ENCODE measurements around the gene RWDD1. TPM values are rescaled to one million over a fixed set of nuclear protein-coding genes. Genes with fewer than 3 reads are reported as not detected.

RWDD1 gene
- total RNA-seq, 1 experiment from 2014 or later, result 52.3 TPM

- CTCF ChIA-PET, result interaction anchor here (0.6 kb wide), 1 partner anchor 29 kb away, joined by 3 read pairs; no protein-coding TSS in a partner anchor
- POLR2A ChIA-PET (ENCODE audit: low non-redundant PET), result no interaction called here
- intact Hi-C loops (cut with micrococcal nuclease; ENCODE audit: unreplicated experiment), result loop anchor here (10.0 kb wide), 1 partner anchor 234 kb away; no protein-coding TSS in a partner anchor
- TF ChIP-seq EZH2 (IDR thresholded peaks at IDR 0.05; ENCODE audit: borderline replicate concordance, low read depth, low read length, poor library complexity, severe bottlenecking), result no peak
- TF ChIP-seq, protein P1, sequence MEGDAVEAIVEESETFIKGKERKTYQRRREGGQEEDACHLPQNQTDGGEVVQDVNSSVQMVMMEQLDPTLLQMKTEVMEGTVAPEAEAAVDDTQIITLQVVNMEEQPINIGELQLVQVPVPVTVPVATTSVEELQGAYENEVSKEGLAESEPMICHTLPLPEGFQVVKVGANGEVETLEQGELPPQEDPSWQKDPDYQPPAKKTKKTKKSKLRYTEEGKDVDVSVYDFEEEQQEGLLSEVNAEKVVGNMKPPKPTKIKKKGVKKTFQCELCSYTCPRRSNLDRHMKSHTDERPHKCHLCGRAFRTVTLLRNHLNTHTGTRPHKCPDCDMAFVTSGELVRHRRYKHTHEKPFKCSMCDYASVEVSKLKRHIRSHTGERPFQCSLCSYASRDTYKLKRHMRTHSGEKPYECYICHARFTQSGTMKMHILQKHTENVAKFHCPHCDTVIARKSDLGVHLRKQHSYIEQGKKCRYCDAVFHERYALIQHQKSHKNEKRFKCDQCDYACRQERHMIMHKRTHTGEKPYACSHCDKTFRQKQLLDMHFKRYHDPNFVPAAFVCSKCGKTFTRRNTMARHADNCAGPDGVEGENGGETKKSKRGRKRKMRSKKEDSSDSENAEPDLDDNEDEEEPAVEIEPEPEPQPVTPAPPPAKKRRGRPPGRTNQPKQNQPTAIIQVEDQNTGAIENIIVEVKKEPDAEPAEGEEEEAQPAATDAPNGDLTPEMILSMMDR (conservative IDR thresholded peaks at IDR 0.05; ENCODE audit: low read depth, low read length), result no peak
- no TSS peak for BruUV-seq (replicated peaks)
- Histone ChIP-seq H3K36me3 (ENCODE audit: insufficient read depth, low read length, poor library complexity, severe bottlenecking) (no peaks in the 10 kb centered on the region), H3K4me3 (ENCODE audit: low read depth, low read length, poor library complexity, severe bottlenecking) (no peak overlapping the region), H3K27ac (ENCODE audit: low read depth, low read length, poor library complexity, severe bottlenecking) (no peak overlapping the region), H3K4me1 (ENCODE audit: insufficient read depth, low read length, poor library complexity, severe bottlenecking) (no peaks in the 10 kb centered on the region), H3K27me3 (replicated peaks; ENCODE audit: insufficient read depth, low read depth, low read length, poor library complexity) (peaks cover 5% of the 10 kb centered on the region), H3K9me3 (ENCODE audit: low read depth, low read length, poor library complexity, severe bottlenecking) (no peaks in the 10 kb centered on the region)
- no peak for DNase-seq (ENCODE audit: low spot score)
Measured at GRCh38 chr6:116611056-116611455, 39.8 kb downstream of the RWDD1 start.

DNA sequence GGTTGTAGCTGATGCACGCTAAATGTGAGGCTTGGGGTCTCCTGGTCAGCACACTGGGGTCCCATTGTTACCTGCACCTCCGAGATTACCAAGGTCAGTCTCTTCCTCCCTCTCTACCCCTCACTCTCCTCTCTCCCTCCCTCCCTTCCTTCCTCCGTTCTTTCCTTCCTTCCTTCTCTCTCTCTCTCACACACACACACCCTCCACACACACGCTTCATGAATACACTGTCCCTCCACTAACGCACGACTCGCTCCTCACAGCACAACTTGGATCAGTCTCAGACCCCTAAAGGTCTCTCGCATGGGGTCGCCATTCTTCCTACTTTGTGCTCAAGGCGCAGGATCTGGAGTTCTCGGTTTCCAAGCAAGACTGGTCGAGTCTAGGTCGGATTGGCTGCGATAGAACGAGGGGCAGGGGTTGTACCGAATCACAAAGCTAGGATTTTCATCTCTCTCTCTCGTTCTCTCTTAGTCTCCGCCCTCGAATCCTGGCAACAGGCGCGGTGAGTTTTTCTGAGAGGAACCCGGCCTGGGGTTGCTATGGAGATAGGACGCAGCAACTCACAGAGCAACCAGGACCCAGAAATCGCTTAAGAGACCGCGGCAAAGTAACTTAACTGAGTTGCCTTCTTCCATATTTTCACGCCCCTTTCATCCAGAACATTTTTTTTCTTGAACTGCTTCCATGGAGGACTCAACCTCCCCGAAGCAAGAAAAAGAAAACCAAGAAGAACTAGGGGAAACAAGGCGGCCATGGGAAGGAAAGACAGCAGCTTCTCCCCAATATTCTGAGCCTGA, 44.8 kb downstream of the RWDD1 start, which contains the start of gene RSPH4A:
RSPH4A (plus strand) TSS at position 543 of the 800 bp plus-strand sequence; CDS start at position 688, 145 bp downstream.
- intact Hi-C loops (cut with micrococcal nuclease; ENCODE audit: unreplicated experiment), result loop anchor here (10.0 kb wide), 1 partner anchor 229 kb away; no protein-coding TSS in a partner anchor
- H3K36me3 ChIP-seq (ENCODE audit: insufficient read depth, low read length, poor library complexity, severe bottlenecking), result no peaks in the 10 kb centered on the region
- H3K27ac ChIP-seq (ENCODE audit: low read depth, low read length, poor library complexity, severe bottlenecking), result no peak within 1 kb of the TSS
- peaks cover 9% of the 10 kb centered on the region for H3K27me3 ChIP-seq (replicated peaks; ENCODE audit: insufficient read depth, low read depth, low read length, poor library complexity)
- DNase-seq (ENCODE audit: low spot score), result peak; percentile 97
- TF ChIP-seq, protein P1 (conservative IDR thresholded peaks at IDR 0.05; ENCODE audit: low read depth, low read length), result peak; percentile 50
- TF ChIP-seq EZH2 (IDR thresholded peaks at IDR 0.05; ENCODE audit: borderline replicate concordance, low read depth, low read length, poor library complexity, severe bottlenecking), result no peak
- POLR2A ChIA-PET (ENCODE audit: low non-redundant PET), result no interaction called here
- CTCF ChIA-PET, result no interaction called here
- peak within 1 kb of the TSS; percentile 52 for H3K4me3 ChIP-seq (ENCODE audit: low read depth, low read length, poor library complexity, severe bottlenecking)
- H3K9me3 ChIP-seq (ENCODE audit: low read depth, low read length, poor library complexity, severe bottlenecking), result no peaks in the 10 kb centered on the region
- no peaks in the 10 kb centered on the region for H3K4me1 ChIP-seq (ENCODE audit: insufficient read depth, low read length, poor library complexity, severe bottlenecking)
- BruUV-seq (replicated peaks), result no TSS peak

DNA sequence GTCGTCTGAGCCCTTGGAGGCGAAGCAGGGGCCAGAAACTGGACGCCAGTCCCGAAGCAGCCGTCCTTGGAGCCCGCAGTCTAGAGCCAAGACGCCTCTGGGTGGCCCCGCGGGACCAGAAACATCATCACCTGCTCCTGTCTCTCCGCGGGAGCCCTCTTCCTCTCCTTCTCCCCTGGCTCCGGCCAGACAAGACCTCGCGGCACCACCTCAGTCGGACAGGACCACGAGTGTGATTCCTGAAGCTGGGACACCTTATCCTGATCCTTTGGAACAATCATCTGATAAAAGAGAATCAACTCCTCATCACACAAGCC, 45.4 kb downstream of the RWDD1 start:
- no peak overlapping the region for H3K27ac ChIP-seq (ENCODE audit: low read depth, low read length, poor library complexity, severe bottlenecking)
- peak overlapping the region; percentile 52 for H3K4me3 ChIP-seq (ENCODE audit: low read depth, low read length, poor library complexity, severe bottlenecking)
- peaks cover 9% of the 10 kb centered on the region for H3K27me3 ChIP-seq (replicated peaks; ENCODE audit: insufficient read depth, low read depth, low read length, poor library complexity)
- H3K4me1 ChIP-seq (ENCODE audit: insufficient read depth, low read length, poor library complexity, severe bottlenecking), result no peaks in the 10 kb centered on the region
- DNase-seq (ENCODE audit: low spot score), result peak; percentile 5
- no peak for TF ChIP-seq EZH2 (IDR thresholded peaks at IDR 0.05; ENCODE audit: borderline replicate concordance, low read depth, low read length, poor library complexity, severe bottlenecking)
- TF ChIP-seq, protein P1 (conservative IDR thresholded peaks at IDR 0.05; ENCODE audit: low read depth, low read length), result no peak
- no peaks in the 10 kb centered on the region for H3K9me3 ChIP-seq (ENCODE audit: low read depth, low read length, poor library complexity, severe bottlenecking)
- no TSS peak for BruUV-seq (replicated peaks)
- CTCF ChIA-PET, result no interaction called here
- intact Hi-C loops (cut with micrococcal nuclease; ENCODE audit: unreplicated experiment), result loop anchor here (10.0 kb wide), 1 partner anchor 228 kb away; no protein-coding TSS in a partner anchor
- no peaks in the 10 kb centered on the region for H3K36me3 ChIP-seq (ENCODE audit: insufficient read depth, low read length, poor library complexity, severe bottlenecking)
- POLR2A ChIA-PET (ENCODE audit: low non-redundant PET), result no interaction called here

Measured in A673 (cell line).